NCI-H2196 treated with DMSO at 0.1 percent for 48 hours (cell line): ENCODE measurements around the gene DDX17.

Source experiments
- DNase-seq: peaks from one replicate; lab custom pipeline; 2025; ENCODE audit not compliant: unreplicated experiment; lab: John Stamatoyannopoulos, UW

Gene DDX17

GRCh38 chr22:38467904-38468442, 38.1 kb downstream of the DDX17 start, which contains the start of gene KDELR3:
KDELR3 (plus strand) TSS chr22:38468096; CDS start chr22:38468234, 138 bp downstream.
- no peak for DNase-seq

GRCh38 chr22:38467438-38467903, 38.6 kb downstream of the DDX17 start:
- DNase-seq, result no peak

- DNase-seq, result no peak
These were observed 40.2 kb downstream of the DDX17 start for GRCh38 chr22:38465673-38466490.

GRCh38 chr22:38464992-38465672, 41.0 kb downstream of the DDX17 start:
- DNase-seq, result no peak

- no peak for DNase-seq
These were observed 42.9 kb downstream of the DDX17 start for GRCh38 chr22:38462960-38463784.

- DNase-seq, result peak; percentile 45
These were observed 44.6 kb downstream of the DDX17 start for GRCh38 chr22:38461414-38462081.

- DNase-seq, result no peak
These were observed 45.1 kb downstream of the DDX17 start for GRCh38 chr22:38461057-38461413.

GRCh38 chr22:38460426-38460840, 45.7 kb downstream of the DDX17 start:
- no peak for DNase-seq

GRCh38 chr22:38456841-38457699, 49.0 kb downstream of the DDX17 start:
- DNase-seq, result no peak

- no peak for DNase-seq
These were observed 49.8 kb downstream of the DDX17 start for GRCh38 chr22:38456272-38456835.

GRCh38 chr22:38455530-38456271, 50.4 kb downstream of the DDX17 start:
- DNase-seq, result peak; percentile 2

- no peak for DNase-seq
These were observed 51.0 kb downstream of the DDX17 start, which contains the start of gene KCNJ4 for GRCh38 chr22:38455076-38455529. KCNJ4 (minus strand) TSS chr22:38455199; CDS start chr22:38428132, 27,067 bp downstream.

- DNase-seq, result no peak
These were observed 51.6 kb downstream of the DDX17 start for GRCh38 chr22:38454353-38455075.

GRCh38 chr22:38453996-38454352, 52.1 kb downstream of the DDX17 start:
- DNase-seq, result no peak

GRCh38 chr22:38453066-38453672, 52.9 kb downstream of the DDX17 start:
- DNase-seq, result no peak

GRCh38 chr22:38452373-38453065, 53.6 kb downstream of the DDX17 start:
- no peak for DNase-seq

- DNase-seq, result no peak
These were observed 54.2 kb downstream of the DDX17 start for GRCh38 chr22:38451864-38452263.
